Ramos (cell line): ENCODE measurements around the gene ATAD3C.
"Not testable (repeated sequence)": the region's sequence is repeated elsewhere in the genome, so short reads cannot be mapped to it uniquely, and the experiment has no call there.

Experiments
- in situ Hi-C: fragments of 300-500 bp; cut with MboI; formaldehyde crosslinking; loops from one replicate; pipeline ENCODE4 v1.14.3; 2022; ENCODE audit warnings: low sequenced_read_pairs; ENCODE audit not compliant: unreplicated experiment

ATAD3C gene

GRCh38 chr1:1418464-1419362 lies 30.8 kb upstream of the ATAD3C start:
- in situ Hi-C loops: no loop called here

GRCh38 chr1:1419363-1419812 lies 30.1 kb upstream of the ATAD3C start:
- in situ Hi-C loops: no loop called here

- in situ Hi-C loops: no loop called here
Observed at GRCh38 chr1:1419813-1420653, 29.5 kb upstream of the ATAD3C start.

- in situ Hi-C loops: no loop called here
Observed at GRCh38 chr1:1420654-1421141, 28.8 kb upstream of the ATAD3C start.

- in situ Hi-C loops: no loop called here
Observed at GRCh38 chr1:1421147-1421906, 28.2 kb upstream of the ATAD3C start, which contains the start of gene ANKRD65. Gene ANKRD65 (minus strand): TSS chr1:1421276. CDS start chr1:1421005, 271 bp downstream.

- in situ Hi-C loops: no loop called here
Observed at GRCh38 chr1:1421907-1422464, 27.5 kb upstream of the ATAD3C start.

GRCh38 chr1:1422465-1423244 lies 26.8 kb upstream of the ATAD3C start:
- in situ Hi-C loops: no loop called here

GRCh38 chr1:1423245-1423597 lies 26.3 kb upstream of the ATAD3C start:
- in situ Hi-C loops: no loop called here

- in situ Hi-C loops: no loop called here
Observed at GRCh38 chr1:1424707-1425106, 24.8 kb upstream of the ATAD3C start.

- in situ Hi-C loops: no loop called here
Observed at GRCh38 chr1:1425426-1425752, 24.1 kb upstream of the ATAD3C start.

GRCh38 chr1:1425753-1426495 lies 23.6 kb upstream of the ATAD3C start:
- in situ Hi-C loops: no loop called here

GRCh38 chr1:1426496-1427105 lies 22.9 kb upstream of the ATAD3C start:
- in situ Hi-C loops: no loop called here

- in situ Hi-C loops: no loop called here
Observed at GRCh38 chr1:1427106-1427819, 22.2 kb upstream of the ATAD3C start.

- in situ Hi-C loops: no loop called here
Observed at GRCh38 chr1:1427820-1428148, 21.7 kb upstream of the ATAD3C start.

GRCh38 chr1:1428174-1428573 lies 21.3 kb upstream of the ATAD3C start:
- in situ Hi-C loops: no loop called here

GRCh38 chr1:1428967-1429366 lies 20.5 kb upstream of the ATAD3C start:
- in situ Hi-C loops: not testable (repeated sequence)

GRCh38 chr1:1429671-1430073 lies 19.8 kb upstream of the ATAD3C start:
- in situ Hi-C loops: no loop called here
